Stimulated activated naive CD8-positive, alpha-beta T cell treated with anti-CD3 and anti-CD28 coated beads, Interleukin-15, amount 100 ng/mL, for 72 hours (primary cell): Measurements from ENCODE around the gene IL20RA.

Experiments used
- ATAC-seq: fragments of 150-1000 bp; cut with Tn5 transposase; 2 replicates; pipeline ENCODE4 v1.10.0; 2021; ENCODE audit warnings: mild to moderate bottlenecking, moderate library complexity
- DNase-seq, 2 donors: peaks; one replicate each; pipeline ENCODE4 v3.0.0; 2021 to 2022
- H3K27ac Mint-ChIP-seq, 2 donors: one replicate each; pipeline ENCODE4 v1.8.0; 2022; ENCODE audit warnings: mild to moderate bottlenecking in 2 of 2, mixed read lengths in 2 of 2, moderate library complexity in 2 of 2
- H3K27me3 Mint-ChIP-seq: one replicate; pipeline ENCODE4 v1.8.0; 2022; ENCODE audit warnings: mixed read lengths
- H3K4me1 Mint-ChIP-seq: one replicate; pipeline ENCODE4 v1.8.0; 2022; ENCODE audit warnings: mild to moderate bottlenecking, mixed read lengths
- H3K4me3 Mint-ChIP-seq, 2 donors: one replicate each; pipeline ENCODE4 v1.8.0; 2022; ENCODE audit warnings: mild to moderate bottlenecking in 2 of 2, mixed read lengths in 2 of 2, moderate library complexity in 1 of 2
- H3K9me3 Mint-ChIP-seq, 2 donors: one replicate each; pipeline ENCODE4 v1.8.0; 2022; ENCODE audit warnings: mixed read lengths in 2 of 2

Gene IL20RA

DNA sequence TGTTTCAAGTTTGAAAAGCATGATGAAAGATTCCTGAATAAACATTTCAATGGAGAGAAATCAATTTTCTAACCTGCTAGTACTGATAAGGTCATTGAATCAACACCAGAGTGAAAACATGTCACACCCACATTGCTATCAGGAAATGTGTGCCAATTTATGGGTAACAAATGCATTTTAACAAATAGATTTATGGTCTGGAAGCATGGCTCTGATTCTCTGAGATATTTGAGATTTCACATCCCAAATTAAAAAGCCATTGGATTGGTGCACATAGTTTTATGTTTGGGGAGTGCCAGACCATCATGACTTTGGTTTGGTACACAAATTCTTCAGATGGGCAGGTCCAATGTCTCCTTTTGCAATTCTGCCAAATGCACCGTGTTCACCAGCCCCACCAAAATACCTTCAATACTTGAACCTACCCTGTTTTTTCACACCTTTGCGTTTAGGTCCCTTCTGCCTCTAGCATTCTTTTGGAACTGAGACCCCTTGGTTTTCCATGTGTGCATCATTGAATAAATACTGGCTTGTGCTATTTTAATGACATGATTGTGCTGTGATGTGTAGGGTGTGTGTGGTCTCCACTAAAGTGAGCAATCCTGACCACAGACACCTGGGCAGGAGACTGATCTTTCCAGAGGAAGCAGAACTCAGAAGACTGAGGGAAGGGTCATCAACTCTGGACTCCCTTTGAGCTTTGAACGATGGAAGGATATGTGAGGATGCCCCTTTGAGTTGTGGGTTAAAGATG lies 20.4 kb downstream of the IL20RA start:
- ATAC-seq = no peak
- no peaks in the 10 kb centered on the region for H3K9me3 Mint-ChIP-seq
- H3K27me3 Mint-ChIP-seq = peaks cover 65% of the 10 kb centered on the region
- H3K27ac Mint-ChIP-seq = peak overlapping the region in 1 of 2 donors; percentile 22
- no peaks in the 10 kb centered on the region for H3K4me1 Mint-ChIP-seq
- no peak for DNase-seq
- no peak overlapping the region for H3K4me3 Mint-ChIP-seq

DNA sequence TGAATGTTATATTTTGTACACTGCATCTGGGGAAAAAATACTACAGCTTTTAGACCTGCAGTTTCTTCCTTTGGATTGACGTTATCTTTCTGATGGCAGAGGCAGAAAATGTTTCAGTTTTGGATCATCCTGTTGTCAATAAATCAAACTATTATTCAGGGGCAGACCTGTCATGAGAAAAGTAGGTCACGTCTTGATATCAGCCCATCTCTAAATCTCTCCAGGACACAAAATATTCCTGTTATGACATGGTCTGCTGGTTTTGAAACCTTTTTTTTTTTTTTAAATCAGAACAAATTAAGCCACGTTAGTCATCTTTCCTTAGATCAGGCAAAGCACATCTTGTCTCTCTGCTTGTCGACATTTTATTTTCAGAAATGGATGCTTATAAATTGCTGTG lies 24.0 kb downstream of the IL20RA start:
- ATAC-seq (no peak), DNase-seq (no peak)
- Mint-ChIP-seq H3K4me3 (no peak overlapping the region), H3K4me1 (no peaks in the 10 kb centered on the region), H3K9me3 (no peaks in the 10 kb centered on the region), H3K27ac (no peak overlapping the region), H3K27me3 (peaks cover 49% of the 10 kb centered on the region)

DNA sequence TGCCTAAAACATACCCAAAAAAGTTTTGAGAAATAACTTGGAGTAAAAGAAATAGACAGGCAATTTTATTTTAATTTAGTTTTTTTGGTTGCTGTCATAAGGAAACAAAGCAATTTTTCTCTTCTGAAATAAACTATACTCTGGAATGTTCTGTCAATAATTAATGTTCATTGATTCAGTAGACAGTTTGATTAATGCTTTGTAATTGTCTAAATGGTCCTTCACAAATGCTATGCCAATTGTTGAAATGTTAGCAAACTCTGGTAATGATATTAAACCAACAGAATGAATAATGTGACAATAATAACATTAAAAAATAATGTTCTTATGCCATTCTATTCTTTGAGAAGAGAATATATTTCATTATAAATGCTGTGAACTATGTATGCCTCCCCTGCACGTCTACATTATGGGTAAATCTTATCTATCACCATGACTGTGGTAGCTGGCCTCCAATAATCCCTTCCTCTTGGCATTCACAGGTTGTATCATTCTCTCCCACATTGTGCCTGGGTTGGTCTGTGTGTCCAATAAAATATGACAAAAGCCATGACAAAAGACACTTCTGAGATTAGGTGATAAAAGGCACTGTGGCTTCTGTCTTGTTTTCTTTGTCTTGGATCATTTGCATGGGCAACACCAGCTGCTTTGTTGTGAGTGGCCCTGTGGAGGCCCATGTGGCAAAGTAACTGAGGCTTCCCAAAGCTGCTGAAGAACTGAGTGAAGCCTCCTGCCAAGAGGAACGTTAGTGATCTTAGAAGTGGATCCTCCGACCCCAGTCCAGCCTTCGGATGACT lies 25.1 kb downstream of the IL20RA start:
- H3K4me3 Mint-ChIP-seq = no peak overlapping the region
- H3K9me3 Mint-ChIP-seq = no peaks in the 10 kb centered on the region
- no peaks in the 10 kb centered on the region for H3K4me1 Mint-ChIP-seq
- DNase-seq (no peak), ATAC-seq (no peak)
- no peak overlapping the region for H3K27ac Mint-ChIP-seq
- peaks cover 55% of the 10 kb centered on the region for H3K27me3 Mint-ChIP-seq

- H3K27ac Mint-ChIP-seq = peak overlapping the region in 1 of 2 donors; percentile 20
- peaks cover 54% of the 10 kb centered on the region for H3K27me3 Mint-ChIP-seq
- no peaks in the 10 kb centered on the region for H3K9me3 Mint-ChIP-seq
- no peak overlapping the region for H3K4me3 Mint-ChIP-seq
- DNase-seq = no peak
- ATAC-seq = no peak
- no peaks in the 10 kb centered on the region for H3K4me1 Mint-ChIP-seq
Observed at GRCh38 chr6:137017081-137017480, 27.7 kb downstream of the IL20RA start.

GRCh38 chr6:137016356-137016755 lies 28.4 kb downstream of the IL20RA start:
- ATAC-seq = no peak
- Mint-ChIP-seq H3K4me1 (no peaks in the 10 kb centered on the region), H3K27me3 (peaks cover 57% of the 10 kb centered on the region), H3K9me3 (no peaks in the 10 kb centered on the region), H3K4me3 (no peak overlapping the region), H3K27ac (no peak overlapping the region)
- no peak for DNase-seq

- Mint-ChIP-seq H3K27me3 (peaks cover 57% of the 10 kb centered on the region), H3K4me1 (no peaks in the 10 kb centered on the region), H3K27ac (no peak overlapping the region), H3K9me3 (no peaks in the 10 kb centered on the region), H3K4me3 (no peak overlapping the region)
- ATAC-seq = no peak
- no peak for DNase-seq
Observed at GRCh38 chr6:137015943-137016342, 28.8 kb downstream of the IL20RA start.

- Mint-ChIP-seq H3K4me3 (no peak overlapping the region), H3K9me3 (no peaks in the 10 kb centered on the region), H3K27me3 (peaks cover 51% of the 10 kb centered on the region), H3K4me1 (no peaks in the 10 kb centered on the region), H3K27ac (no peak overlapping the region)
- DNase-seq (no peak), ATAC-seq (no peak)
Observed at GRCh38 chr6:137013738-137014602, 30.8 kb downstream of the IL20RA start.

- ATAC-seq (no peak), DNase-seq (no peak)
- Mint-ChIP-seq H3K27ac (no peak overlapping the region), H3K9me3 (no peaks in the 10 kb centered on the region), H3K27me3 (peaks cover 57% of the 10 kb centered on the region), H3K4me3 (no peak overlapping the region), H3K4me1 (no peaks in the 10 kb centered on the region)
Observed at GRCh38 chr6:137013031-137013430, 31.7 kb downstream of the IL20RA start.

DNA sequence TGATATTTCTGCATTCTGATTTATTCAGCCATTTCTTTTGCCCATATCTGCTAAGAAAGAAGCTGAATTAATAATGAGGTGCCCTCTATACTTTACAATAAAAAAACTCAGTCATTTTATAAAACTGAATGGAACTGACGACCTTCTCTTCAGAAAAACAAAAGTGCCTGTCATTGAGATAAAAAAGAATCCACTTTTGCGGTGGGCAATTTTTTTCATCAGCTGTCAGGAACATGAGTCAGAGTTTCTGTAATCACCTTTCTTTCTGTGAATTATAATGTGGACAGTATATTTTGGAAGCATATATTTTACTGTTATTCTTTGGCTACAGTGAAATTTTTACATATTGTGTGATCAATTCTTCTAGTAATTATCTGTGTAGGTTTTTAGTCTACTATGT lies 33.4 kb downstream of the IL20RA start:
- H3K27ac Mint-ChIP-seq = no peak overlapping the region
- H3K4me3 Mint-ChIP-seq = no peak overlapping the region
- ATAC-seq (no peak), DNase-seq (no peak)
- H3K9me3 Mint-ChIP-seq = no peaks in the 10 kb centered on the region
- H3K4me1 Mint-ChIP-seq = no peaks in the 10 kb centered on the region
- peaks cover 56% of the 10 kb centered on the region for H3K27me3 Mint-ChIP-seq

- Mint-ChIP-seq H3K27me3 (peaks cover 46% of the 10 kb centered on the region), H3K27ac (no peak overlapping the region), H3K4me3 (no peak overlapping the region), H3K9me3 (no peaks in the 10 kb centered on the region), H3K4me1 (no peaks in the 10 kb centered on the region)
- ATAC-seq = no peak
- DNase-seq = no peak
Observed at GRCh38 chr6:137010128-137010718, 34.5 kb downstream of the IL20RA start.

GRCh38 chr6:137008204-137008603 lies 36.6 kb downstream of the IL20RA start:
- Mint-ChIP-seq H3K9me3 (no peaks in the 10 kb centered on the region), H3K4me3 (no peak overlapping the region), H3K27me3 (peaks cover 49% of the 10 kb centered on the region), H3K27ac (no peak overlapping the region), H3K4me1 (no peaks in the 10 kb centered on the region)
- ATAC-seq (no peak), DNase-seq (no peak)

- ATAC-seq = no peak
- Mint-ChIP-seq H3K9me3 (no peaks in the 10 kb centered on the region), H3K27ac (no peak overlapping the region), H3K4me1 (no peaks in the 10 kb centered on the region), H3K4me3 (no peak overlapping the region), H3K27me3 (peaks cover 53% of the 10 kb centered on the region)
- no peak for DNase-seq
Observed at GRCh38 chr6:137006056-137006455, 38.7 kb downstream of the IL20RA start.

GRCh38 chr6:137005073-137005472 lies 39.7 kb downstream of the IL20RA start:
- Mint-ChIP-seq H3K27me3 (peaks cover 55% of the 10 kb centered on the region), H3K27ac (no peak overlapping the region), H3K9me3 (no peaks in the 10 kb centered on the region), H3K4me3 (no peak overlapping the region), H3K4me1 (no peaks in the 10 kb centered on the region)
- DNase-seq (no peak), ATAC-seq (no peak)

GRCh38 chr6:137002505-137002904 lies 42.3 kb downstream of the IL20RA start:
- Mint-ChIP-seq H3K4me1 (no peaks in the 10 kb centered on the region), H3K27me3 (peaks cover 49% of the 10 kb centered on the region), H3K9me3 (no peaks in the 10 kb centered on the region), H3K4me3 (no peak overlapping the region), H3K27ac (no peak overlapping the region)
- no peak for ATAC-seq
- no peak for DNase-seq

DNA sequence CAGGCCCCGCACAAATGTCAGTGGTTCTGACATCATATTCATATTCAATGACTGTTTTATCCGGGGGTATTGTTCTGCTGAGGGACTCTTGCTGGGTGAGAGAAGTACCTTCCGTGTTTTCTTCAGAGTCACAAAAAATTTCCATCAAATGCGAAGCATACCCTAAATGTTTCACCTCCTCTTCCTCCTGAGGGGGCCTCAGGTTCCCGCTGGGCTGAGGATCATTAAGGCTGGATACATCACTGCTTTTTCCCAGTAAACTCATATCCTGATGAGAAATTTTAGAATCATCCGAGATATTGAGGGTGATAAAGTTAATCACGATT lies 42.8 kb downstream of the IL20RA start:
- H3K4me3 Mint-ChIP-seq = no peak overlapping the region
- no peaks in the 10 kb centered on the region for H3K9me3 Mint-ChIP-seq
- no peak overlapping the region for H3K27ac Mint-ChIP-seq
- H3K27me3 Mint-ChIP-seq = peaks cover 49% of the 10 kb centered on the region
- no peak for DNase-seq
- no peaks in the 10 kb centered on the region for H3K4me1 Mint-ChIP-seq
- ATAC-seq = no peak
